HL-60/S4 treated with phorbol 12-myristate 13-acetate at 8.2 ng/mL for 4 days and 3 days (cell line): Measurements from ENCODE around the gene YIF1B.
"Not testable (repeated sequence)": the region's sequence is repeated elsewhere in the genome, so short reads cannot be mapped to it uniquely, and the experiment has no call there.

Experiments used
- in situ Hi-C: fragments of 300-500 bp; cut with MboI; formaldehyde crosslinking; loops from 2 replicates; pipeline ENCODE4 v1.15.0; 2022; ENCODE audit warnings: low sequenced_read_pairs

The YIF1B gene

GRCh38 chr19:38280030-38280921, 35.5 kb downstream of the YIF1B start:
- in situ Hi-C loops: no loop called here

DNA sequence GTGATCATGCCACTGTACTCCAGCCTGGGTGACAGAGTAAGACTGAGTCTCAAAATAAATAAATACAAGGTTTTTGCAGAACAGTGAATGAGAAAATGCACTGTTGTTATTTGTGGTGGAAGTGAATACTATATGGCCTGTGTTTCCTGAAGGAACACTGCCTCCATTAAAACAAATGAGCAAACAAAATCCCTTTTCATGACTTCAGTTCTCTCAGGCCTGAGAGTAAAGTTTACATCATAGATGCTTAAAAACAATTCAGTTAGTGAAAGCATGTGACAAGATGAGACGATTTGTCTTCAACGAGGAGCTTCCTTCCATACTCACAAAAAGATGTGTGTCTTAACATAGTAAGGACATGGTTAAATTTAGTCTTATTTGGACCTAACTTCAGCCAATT, 37.0 kb downstream of the YIF1B start:
- in situ Hi-C loops: no loop called here

GRCh38 chr19:38277969-38278680, 37.6 kb downstream of the YIF1B start:
- in situ Hi-C loops: no loop called here

DNA sequence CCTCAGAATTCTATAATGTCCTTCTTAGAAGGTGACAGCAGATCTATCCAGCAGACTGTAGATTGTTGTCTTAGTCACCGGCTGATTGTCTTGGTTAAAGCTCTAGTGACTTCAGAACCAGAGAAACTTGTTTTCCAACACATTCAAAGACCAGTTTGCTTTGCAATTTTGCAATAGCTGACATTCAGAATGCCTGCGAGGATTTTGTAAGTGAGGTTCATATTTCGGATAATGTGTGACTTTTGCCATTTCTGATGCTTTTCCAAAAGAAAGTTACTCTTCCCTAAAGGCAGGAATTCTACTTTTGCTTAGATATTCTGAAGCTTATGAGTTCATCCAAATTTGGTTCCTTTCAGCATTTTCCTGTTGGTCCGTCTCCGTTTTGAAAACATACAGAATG, 38.2 kb downstream of the YIF1B start:
- in situ Hi-C loops: no loop called here

DNA sequence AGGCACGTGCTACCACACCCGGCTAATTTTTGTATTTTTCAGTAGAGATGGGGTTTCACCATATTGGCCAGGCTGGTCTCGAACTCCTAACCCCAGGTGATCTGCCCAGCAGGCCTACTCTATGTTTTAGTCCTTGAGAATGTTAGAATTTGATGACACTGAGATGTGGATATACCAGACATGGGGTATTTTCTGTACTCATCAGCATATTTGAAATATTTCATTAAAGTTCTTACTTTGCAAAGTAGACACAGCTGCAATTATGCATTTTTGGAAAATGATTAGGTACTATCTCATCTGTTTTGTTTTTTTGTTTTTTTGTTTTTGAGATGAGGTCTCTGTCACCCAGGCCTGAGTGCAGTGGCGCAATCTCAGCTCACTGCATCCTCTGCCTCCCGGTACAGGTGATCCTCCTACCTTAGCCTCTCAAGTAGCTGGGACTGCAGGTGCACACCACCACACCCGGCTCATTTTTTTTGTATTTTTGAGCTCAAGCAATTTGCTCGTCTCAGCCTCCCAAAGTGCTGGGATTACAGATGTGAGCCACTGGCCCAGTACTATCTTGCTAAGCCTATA, 38.7 kb downstream of the YIF1B start:
- in situ Hi-C loops: no loop called here

GRCh38 chr19:38274739-38275138, 41.0 kb downstream of the YIF1B start:
- in situ Hi-C loops: no loop called here

- in situ Hi-C loops: no loop called here
Observed at GRCh38 chr19:38273499-38273898, 42.2 kb downstream of the YIF1B start.

DNA sequence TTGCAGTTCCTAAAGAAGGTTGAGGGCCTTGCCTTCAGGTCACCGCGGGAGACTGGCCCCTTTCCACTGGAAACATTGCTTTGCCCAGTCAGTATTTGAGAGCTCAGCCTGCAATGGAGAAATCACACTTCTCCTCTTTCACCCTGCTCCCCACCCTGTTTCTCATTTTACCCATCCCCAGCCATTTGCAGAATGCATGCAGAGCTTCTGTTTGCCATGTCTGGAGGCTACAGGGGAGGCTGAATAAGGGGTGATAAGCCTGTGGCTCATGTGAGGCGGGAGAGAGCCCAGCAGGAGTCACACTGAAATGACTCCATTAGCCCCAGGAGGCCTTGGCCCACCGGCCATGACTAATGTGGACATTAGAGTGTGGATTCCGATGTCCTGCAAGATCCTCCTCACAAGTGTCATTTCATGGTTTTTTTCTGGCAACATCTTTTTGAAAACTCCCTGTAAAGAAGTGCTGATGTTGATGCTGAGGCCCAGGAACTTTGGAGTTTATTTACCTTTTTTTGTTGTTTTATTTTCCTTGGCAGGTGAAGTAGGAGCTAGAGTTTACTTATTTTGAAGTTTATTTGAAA, 45.1 kb downstream of the YIF1B start:
- in situ Hi-C loops: no loop called here

DNA sequence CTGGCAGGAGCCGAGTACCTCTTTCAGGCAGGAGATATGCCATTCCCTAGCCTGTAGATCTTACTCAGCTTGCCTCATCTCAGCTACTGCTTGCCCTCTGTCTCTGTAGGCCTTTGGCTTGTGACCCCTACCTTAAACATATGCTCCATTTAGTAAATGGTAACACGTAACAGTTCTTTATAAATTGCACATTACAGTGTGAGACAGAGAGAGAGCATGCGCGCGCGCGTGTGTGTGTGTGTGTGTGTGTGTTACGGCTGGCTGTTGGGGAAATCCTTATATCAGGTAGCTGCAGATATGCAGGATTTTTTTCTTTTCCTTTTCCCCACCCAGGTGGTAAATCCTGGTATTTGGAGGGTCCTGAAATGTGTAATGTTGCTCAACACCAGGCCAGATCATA, 47.2 kb downstream of the YIF1B start:
- in situ Hi-C loops: no loop called here

DNA sequence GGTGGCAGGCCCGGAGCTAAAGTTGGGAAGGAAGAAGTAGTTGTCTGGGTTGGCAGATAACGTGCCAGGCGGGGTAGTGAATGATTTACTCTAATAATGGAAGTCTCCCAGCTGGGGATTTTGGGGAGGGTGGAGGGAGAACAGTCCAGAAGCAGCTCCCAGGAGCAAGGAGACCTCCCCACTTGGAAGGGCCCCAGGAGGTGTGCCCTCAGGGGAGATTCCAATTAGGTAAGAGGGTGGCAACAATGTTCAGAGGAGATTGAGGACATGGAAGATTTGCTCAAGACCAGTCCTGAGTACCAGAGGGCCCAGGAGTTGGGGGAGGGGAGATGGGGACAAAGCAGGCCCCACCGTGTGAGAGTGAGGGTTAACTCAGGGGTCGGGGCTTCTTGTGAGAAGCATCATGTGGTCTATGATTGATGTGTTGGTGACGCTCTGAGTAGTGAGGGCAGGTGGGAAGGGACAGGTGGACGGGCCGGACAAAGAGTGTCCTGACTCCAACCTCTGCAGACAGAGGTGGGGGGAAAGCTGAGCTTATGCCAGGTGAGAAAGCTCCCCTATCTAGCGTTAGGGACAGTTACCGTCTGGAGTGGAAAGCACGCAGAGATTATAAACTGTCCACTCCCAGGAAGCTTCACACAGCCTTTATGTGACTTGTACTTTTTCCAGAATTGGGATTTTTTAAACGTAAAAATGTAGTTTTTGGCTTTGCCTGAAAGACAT, 47.8 kb downstream of the YIF1B start:
- in situ Hi-C loops: no loop called here

- in situ Hi-C loops: no loop called here
Observed at GRCh38 chr19:38266981-38267597, 48.7 kb downstream of the YIF1B start.

- in situ Hi-C loops: no loop called here
Observed at GRCh38 chr19:38265921-38266429, 49.8 kb downstream of the YIF1B start.

DNA sequence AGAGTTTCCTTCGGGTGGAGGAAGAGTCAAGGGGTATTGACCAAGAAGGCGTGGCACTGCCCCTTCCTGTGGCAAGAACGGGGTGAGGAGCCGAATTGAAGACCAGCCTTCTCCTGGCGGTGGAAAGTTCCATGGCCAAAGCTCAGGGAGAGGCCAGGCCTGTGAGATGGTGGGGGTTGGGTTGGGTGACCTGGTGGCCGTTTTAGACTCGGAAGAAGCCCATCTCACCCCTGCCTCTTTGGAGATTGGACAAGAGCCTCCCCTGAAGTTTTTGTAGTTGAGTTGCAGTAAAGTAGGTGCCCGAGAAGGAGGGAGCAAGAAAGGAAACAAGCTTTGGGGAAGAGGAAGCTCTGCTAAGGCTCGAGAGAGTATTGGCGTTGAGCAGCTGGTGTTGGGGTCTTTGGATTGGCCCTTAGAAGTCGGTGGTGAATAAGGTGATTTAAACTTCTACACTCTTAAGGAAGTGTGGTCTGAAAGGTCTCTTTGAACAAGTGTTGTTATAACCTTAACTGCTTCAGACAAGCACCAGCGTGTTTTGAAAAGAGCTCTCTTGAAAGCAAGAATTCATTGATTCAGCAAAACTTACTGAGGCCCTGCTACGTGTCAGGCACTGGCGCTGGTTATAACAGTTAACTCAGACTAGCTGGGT, 50.4 kb downstream of the YIF1B start:
- in situ Hi-C loops: no loop called here

- in situ Hi-C loops: no loop called here
Observed at GRCh38 chr19:38264486-38265212, 51.1 kb downstream of the YIF1B start, which contains the start of gene SPINT2. SPINT2 (plus strand) TSS chr19:38264573; CDS start chr19:38264893, 320 bp downstream.

GRCh38 chr19:38263689-38264485, 51.9 kb downstream of the YIF1B start:
- in situ Hi-C loops: no loop called here

DNA sequence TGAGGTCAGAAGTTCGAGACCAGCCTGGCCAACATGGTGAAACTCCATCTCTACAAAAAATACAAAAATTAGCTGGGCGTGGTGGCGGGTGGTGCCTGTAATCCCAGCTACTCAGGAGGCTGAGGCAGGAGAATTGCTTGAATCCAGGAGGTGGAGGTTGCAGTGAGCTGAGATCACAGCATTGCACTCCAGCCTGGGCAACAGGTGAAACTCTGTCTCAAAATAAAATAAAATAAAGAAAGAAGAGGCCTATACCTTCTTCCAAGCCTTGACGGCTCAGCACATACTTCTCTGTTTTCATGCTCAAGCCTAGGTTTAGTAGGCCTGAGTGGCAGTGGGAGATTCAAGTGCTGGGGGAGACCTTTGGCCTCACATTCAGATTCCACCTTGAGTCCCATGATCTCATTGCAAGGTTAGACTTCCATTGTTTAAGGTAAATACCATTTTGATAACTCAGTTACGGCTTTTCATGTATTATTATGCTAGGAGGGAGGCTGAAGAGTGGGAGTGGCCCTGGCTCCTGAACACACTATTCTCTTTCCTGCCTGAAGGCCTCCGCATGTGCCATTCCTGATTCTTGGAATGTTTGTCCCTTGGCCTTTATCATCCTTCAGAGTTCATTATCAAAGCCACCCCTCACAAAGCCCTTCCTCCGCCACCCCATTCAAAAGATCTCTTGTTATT, 53.0 kb downstream of the YIF1B start:
- in situ Hi-C loops: no loop called here

DNA sequence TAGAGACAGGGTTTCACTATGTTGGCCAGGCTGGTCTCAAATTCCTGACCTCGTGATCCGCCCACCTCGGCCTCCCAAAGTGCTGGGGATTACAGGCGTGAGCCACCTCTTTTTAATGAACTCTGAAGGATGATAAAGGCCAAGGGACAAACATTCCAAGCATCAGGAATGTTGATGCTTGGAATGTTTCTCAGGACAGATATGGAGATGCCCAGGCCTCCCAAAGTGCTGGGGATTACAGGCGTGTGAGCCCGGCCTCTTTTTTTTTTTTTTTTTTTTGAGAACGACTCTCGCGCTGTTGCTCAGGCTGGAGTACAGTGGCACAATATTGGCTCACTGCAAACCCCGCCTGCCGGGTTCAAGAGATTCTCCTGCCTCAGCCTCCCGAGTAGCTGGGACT, 53.8 kb downstream of the YIF1B start:
- in situ Hi-C loops: not testable (repeated sequence)
